Fibroblast of the aortic adventitia (primary cell): ENCODE measurements around the gene ATP2B2. TPM values are rescaled to one million over a fixed set of nuclear protein-coding genes. Genes with fewer than 3 reads are reported as not detected.

Experiments used
- DNase-seq: peaks from one replicate; pipeline ENCODE4 v3.0.0-alpha.2; 2010; ENCODE audit warnings: low read depth
- H3K4me3 ChIP-seq: 2 replicates; pipeline ENCODE4 v1.5.1; 2011; ENCODE audit warnings: low read depth, mild to moderate bottlenecking, control low read depth, low read length, moderate library complexity
- total RNA-seq: library from RNA; depleted of rRNA; stranded (reverse); fragments of >200 nt; gene quantifications from 2 replicates; pipeline ENCODE4 v1.2.3, GENCODE V29; 2012; ENCODE audit warnings: low replicate concordance
- TF ChIP-seq, protein P1 (sequence below): IDR thresholded peaks from 2 replicates; pipeline ENCODE4 v1.5.1; 2011; ENCODE audit warnings: mild to moderate bottlenecking, low read length, control low read depth, inconsistent platforms; ENCODE audit not compliant: insufficient read depth

ATP2B2 gene
- total RNA-seq, 1 donor: not detected

DNA sequence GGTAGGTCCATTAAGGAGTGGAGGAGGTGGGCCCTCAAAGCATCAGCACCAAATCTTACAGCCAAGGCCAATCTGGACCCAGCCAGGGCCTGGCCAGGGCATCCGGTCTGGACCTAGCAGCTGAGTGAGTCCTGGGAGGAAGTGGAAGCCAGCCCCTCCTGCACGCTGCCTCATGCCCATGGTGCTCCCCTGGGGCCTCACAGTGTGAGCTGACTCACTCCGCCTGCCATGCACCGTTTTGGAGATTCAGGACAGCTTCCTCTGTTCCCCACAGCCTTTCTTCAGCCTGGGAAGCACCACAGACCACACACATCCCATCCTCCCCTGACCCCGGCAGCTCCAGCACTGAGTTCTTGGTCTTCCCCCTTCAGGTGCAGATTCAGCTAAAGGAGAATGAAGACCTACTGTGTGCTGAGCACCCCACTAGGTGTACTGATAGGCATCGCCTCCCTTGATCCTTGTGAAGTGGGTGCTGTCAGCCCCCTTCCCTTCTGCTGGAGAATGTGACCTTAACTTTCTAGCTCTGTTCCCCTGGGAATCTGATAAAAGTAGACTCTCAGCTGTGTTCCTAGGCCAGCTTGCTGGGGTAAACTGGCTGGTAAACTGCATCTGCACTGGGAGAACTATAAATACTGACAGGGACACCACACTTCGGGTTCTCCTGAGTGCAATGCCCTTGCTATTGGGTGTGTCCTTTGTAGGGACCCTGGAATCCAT lies 147.6 kb downstream of the ATP2B2 start:
- H3K4me3 ChIP-seq: no peak overlapping the region
- TF ChIP-seq, protein P1, sequence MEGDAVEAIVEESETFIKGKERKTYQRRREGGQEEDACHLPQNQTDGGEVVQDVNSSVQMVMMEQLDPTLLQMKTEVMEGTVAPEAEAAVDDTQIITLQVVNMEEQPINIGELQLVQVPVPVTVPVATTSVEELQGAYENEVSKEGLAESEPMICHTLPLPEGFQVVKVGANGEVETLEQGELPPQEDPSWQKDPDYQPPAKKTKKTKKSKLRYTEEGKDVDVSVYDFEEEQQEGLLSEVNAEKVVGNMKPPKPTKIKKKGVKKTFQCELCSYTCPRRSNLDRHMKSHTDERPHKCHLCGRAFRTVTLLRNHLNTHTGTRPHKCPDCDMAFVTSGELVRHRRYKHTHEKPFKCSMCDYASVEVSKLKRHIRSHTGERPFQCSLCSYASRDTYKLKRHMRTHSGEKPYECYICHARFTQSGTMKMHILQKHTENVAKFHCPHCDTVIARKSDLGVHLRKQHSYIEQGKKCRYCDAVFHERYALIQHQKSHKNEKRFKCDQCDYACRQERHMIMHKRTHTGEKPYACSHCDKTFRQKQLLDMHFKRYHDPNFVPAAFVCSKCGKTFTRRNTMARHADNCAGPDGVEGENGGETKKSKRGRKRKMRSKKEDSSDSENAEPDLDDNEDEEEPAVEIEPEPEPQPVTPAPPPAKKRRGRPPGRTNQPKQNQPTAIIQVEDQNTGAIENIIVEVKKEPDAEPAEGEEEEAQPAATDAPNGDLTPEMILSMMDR: no peak
- peak; percentile 90 for DNase-seq

DNA sequence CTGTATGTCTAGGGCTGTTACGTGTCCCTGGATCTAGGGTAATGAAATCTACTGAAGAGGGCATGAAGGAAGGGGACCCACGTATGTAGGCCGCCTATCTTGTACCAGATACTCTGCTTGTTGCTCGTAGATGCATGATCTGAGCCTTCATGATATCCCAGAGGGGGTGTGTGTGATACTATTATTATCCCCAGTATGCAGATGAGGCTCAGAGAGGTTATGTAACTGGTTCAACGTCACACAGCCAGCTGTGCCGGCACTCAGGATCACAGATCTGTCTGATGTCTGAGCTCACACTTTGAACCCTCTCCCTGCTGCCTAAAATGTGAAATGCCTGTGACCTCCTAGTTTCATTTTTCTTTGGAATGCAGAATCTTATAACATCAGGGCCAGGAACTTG lies 148.3 kb downstream of the ATP2B2 start:
- H3K4me3 ChIP-seq: no peak overlapping the region
- TF ChIP-seq, protein P1: no peak
- no peak for DNase-seq

DNA sequence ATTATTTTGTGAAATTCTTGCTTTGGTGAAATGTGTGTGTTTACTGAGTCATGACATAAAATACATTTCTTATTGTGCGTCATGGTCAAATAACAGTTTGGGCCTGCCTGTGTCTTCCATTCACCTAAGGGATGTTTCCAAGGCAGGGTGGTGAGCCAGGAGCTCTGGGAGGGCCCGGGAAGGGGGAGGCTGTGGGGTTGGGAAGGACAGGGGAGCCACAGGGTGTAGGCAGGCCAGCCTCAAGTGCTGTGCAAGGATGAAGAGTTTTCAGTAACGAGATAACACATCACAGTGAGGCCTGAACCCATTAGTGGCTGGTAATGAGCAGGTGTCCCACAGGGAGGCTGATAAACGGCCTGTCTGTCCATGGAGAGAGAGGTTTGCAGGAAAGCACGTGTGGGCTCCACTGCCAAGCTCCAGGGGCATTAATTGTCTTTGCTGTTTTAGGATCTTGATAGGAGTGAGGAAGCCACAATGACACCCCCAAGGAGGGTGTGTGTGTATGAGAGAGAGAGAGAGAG lies 148.9 kb downstream of the ATP2B2 start:
- DNase-seq: peak; percentile 22
- TF ChIP-seq, protein P1: no peak
- no peak overlapping the region for H3K4me3 ChIP-seq

DNA sequence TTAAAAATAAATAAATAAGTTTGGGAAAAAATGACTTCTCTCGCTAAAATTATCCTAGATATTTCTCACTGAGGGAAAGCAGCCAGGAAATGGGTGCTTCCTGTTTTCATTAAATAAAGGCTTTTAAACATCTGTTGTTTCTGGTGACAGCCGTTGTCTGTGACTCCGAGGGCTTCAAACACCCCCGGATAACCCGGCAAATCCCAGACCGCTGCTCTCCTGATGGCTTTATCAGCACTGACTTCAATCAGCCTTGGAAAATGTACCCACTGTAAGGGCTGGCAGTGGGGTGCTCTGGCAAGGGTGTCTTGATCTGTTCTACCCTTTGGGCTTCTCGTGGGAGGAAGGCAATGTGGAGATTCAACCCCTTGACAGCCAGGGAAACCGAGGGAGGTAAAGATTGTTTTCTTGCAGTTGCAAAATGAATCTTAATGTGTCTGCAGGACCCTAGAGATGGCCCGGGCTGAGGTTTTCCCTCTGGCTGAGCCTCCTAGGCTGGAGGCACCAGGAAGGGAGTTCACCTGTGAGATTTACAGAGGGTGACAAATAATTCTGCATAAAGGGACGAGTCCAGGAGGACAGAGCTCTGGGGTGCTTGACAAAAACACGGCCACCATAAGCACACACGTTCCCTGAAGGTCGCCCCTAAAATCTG lies 150.9 kb downstream of the ATP2B2 start:
- no peak for DNase-seq
- no peak overlapping the region for H3K4me3 ChIP-seq
- TF ChIP-seq, protein P1: no peak

DNA sequence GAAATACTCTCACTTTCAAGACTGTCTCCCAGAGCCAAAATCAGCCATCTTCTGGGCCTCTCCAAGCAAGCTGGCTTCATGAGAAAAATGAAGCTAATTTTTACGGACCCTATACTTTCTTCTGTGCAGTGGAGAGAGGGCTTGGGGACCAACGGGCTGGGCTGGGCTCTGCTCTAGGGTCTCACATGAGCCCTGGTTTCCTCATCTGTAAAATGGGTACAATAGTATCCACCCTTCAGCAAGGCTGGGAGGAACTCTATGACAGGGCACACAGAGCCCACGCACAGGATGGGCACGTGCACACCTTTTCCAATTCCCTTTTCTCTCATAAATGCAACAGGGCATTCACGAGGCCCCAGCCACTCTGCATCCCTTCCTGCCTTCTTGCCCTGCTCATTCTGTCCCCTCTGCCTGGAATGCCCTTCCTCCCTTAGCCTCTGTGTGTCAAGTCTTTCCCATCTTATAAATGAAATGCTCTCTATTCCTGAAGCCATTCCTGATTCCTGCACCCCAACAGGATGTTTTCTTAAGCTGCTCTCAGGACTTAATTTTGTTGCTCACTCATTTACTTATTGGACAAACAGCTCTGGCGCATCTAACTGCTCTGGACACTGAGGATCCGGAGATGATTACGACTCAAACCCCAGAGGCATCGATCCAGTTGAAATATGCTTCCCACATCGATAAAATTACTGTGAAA lies 151.6 kb downstream of the ATP2B2 start:
- no peak overlapping the region for H3K4me3 ChIP-seq
- TF ChIP-seq, protein P1: no peak
- no peak for DNase-seq

DNA sequence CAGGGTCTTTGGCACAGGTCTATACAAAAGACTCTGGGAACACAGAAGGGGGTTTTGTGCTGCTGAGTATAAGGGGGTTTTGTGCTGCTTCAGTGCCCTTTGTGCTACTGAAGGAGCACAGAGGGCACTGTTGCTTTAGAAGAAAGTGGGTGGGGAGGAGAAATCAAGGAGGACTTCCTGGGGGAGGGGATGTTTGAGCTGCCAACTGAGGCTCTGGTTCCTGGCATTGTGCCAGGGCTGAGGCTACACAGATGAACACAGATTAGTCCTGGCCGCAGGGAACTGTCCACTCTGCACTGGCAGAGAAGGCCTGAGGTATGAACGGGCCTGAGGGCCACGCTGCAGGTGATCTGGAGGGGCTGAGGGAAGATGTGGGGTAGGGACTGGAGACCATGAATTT lies 152.2 kb downstream of the ATP2B2 start:
- TF ChIP-seq, protein P1: no peak
- DNase-seq: no peak
- no peak overlapping the region for H3K4me3 ChIP-seq
